Subcutaneous adipose tissue (tissue), 4 donors: ENCODE results near the gene BRD3OS. TPM values are rescaled to one million over a fixed set of nuclear protein-coding genes. Genes with fewer than 3 reads are reported as not detected.

Experiments
- CTCF ChIP-seq: fragments of 450-650 bp; IDR thresholded peaks from one replicate; pipeline ENCODE4 v1.5.1; 2016; ENCODE audit warnings: low read depth, mild to moderate bottlenecking, control low read depth, antibody characterized with exemption, moderate library complexity
- total RNA-seq, 4 donors: library from RNA; depleted of rRNA; stranded (reverse); fragments of >200 nt; gene quantifications; one replicate each; pipeline ENCODE4 v1.1.0, GENCODE V29; 2016

The BRD3OS gene
- total RNA-seq, 4 donors from 2014 or later = 6.8 to 25.8 (median 11.4) TPM

GRCh38 chr9:134057307-134057657 lies 32.0 kb downstream of the BRD3OS start:
- TF ChIP-seq CTCF = no peak

GRCh38 chr9:134057751-134058701 lies 32.7 kb downstream of the BRD3OS start:
- no peak for TF ChIP-seq CTCF

GRCh38 chr9:134058716-134059115 lies 33.4 kb downstream of the BRD3OS start:
- TF ChIP-seq CTCF = no peak

- TF ChIP-seq CTCF = no peak
Observed at GRCh38 chr9:134059188-134059641, 33.9 kb downstream of the BRD3OS start.

- TF ChIP-seq CTCF = no peak
Observed at GRCh38 chr9:134059661-134060395, 34.5 kb downstream of the BRD3OS start.

GRCh38 chr9:134060546-134060945 lies 35.3 kb downstream of the BRD3OS start:
- TF ChIP-seq CTCF = no peak
